ENCODE results near the gene TRIOBP.
"Not testable (repeated sequence)": the region's sequence is repeated elsewhere in the genome, so short reads cannot be mapped to it uniquely, and the experiment has no call there.

- not testable (repeated sequence) for TF ChIP-seq CTCF (conservative IDR thresholded peaks at IDR 0.05; ENCODE audit: low read depth, low read length); EZH2 (IDR thresholded peaks at IDR 0.05; ENCODE audit: borderline replicate concordance, low read depth, low read length, poor library complexity, severe bottlenecking)
Measured at GRCh38 chr22:37694131-37694530, 2.7 kb upstream of the TRIOBP start.
